ENCODE data around the gene PRIM2.

GRCh38 chr6:57327311-57327710, 9.9 kb downstream of the PRIM2 start:
- no peak for TF ChIP-seq CTCF (IDR thresholded peaks at IDR 0.05)
- no peak for TF ChIP-seq TCF7L2 (IDR thresholded peaks at IDR 0.05; ENCODE audit: low read depth, low read length)
- TF ChIP-seq POLR2AphosphoS5 (IDR thresholded peaks at IDR 0.05; ENCODE audit: low read depth, low read length) = no peak
- no peak for TF ChIP-seq REST (IDR thresholded peaks at IDR 0.05; ENCODE audit: insufficient read depth in 1 of 2, low read depth in 2 of 2, low read length in 1 of 2)

All from Panc1 (cell line).